ENCODE results near the gene IMMP2L. TPM values are rescaled to one million over a fixed set of nuclear protein-coding genes. Genes with fewer than 3 reads are reported as not detected.
A peak's percentile ranks its signal among the peaks of the same experiment; 100 is the strongest.

The IMMP2L gene
- total and polyA plus RNA-seq, 7 donors = 9.3 to 43.0 (median 19.2) TPM

- Histone ChIP-seq H3K36me3 (ENCODE audit: insufficient read depth in 1 of 2, low read depth in 1 of 2) (no peaks in the 10 kb centered on the region), H3K4me1 (peaks cover 2% of the 10 kb centered on the region), H3K9me3 (no peaks in the 10 kb centered on the region), H3K27ac (no peak overlapping the region), H3K4me3 (no peak overlapping the region), H3K27me3 (ENCODE audit: insufficient read depth in 3 of 3, low read length in 2 of 3) (no peaks in the 10 kb centered on the region)
- intact Hi-C loops (cut with DNase I) = no loop called here
- DNase-seq = no peak
- no peak for ATAC-seq
- WGBS, 3 donors = 94 to 100% (median 97%) methylated on average over 1 of the region's 1 CpG
- TF ChIP-seq, protein P1, sequence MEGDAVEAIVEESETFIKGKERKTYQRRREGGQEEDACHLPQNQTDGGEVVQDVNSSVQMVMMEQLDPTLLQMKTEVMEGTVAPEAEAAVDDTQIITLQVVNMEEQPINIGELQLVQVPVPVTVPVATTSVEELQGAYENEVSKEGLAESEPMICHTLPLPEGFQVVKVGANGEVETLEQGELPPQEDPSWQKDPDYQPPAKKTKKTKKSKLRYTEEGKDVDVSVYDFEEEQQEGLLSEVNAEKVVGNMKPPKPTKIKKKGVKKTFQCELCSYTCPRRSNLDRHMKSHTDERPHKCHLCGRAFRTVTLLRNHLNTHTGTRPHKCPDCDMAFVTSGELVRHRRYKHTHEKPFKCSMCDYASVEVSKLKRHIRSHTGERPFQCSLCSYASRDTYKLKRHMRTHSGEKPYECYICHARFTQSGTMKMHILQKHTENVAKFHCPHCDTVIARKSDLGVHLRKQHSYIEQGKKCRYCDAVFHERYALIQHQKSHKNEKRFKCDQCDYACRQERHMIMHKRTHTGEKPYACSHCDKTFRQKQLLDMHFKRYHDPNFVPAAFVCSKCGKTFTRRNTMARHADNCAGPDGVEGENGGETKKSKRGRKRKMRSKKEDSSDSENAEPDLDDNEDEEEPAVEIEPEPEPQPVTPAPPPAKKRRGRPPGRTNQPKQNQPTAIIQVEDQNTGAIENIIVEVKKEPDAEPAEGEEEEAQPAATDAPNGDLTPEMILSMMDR (IDR thresholded peaks at IDR 0.05) = no peak
Measured at GRCh38 chr7:111080495-111081105, 481.7 kb downstream of the IMMP2L start.

- no peak overlapping the region for H3K4me3 ChIP-seq
- H3K27ac ChIP-seq = no peak overlapping the region
- no peaks in the 10 kb centered on the region for H3K27me3 ChIP-seq (ENCODE audit: insufficient read depth in 3 of 3, low read length in 2 of 3)
- intact Hi-C loops (cut with DNase I) = no loop called here
- no peaks in the 10 kb centered on the region for H3K36me3 ChIP-seq (ENCODE audit: insufficient read depth in 1 of 2, low read depth in 1 of 2)
- 93 to 100% (median 98%) methylated on average over 2 of the region's 2 CpGs for WGBS, 3 donors
- ATAC-seq (no peak), DNase-seq (no peak)
- peaks cover 5% of the 10 kb centered on the region for H3K4me1 ChIP-seq
- TF ChIP-seq, protein P1 (IDR thresholded peaks at IDR 0.05) = no peak
- H3K9me3 ChIP-seq = no peaks in the 10 kb centered on the region
Measured at GRCh38 chr7:111077001-111077400, 485.3 kb downstream of the IMMP2L start.

- Histone ChIP-seq H3K27me3 (ENCODE audit: insufficient read depth in 3 of 3, low read length in 2 of 3) (no peaks in the 10 kb centered on the region), H3K27ac (no peak overlapping the region), H3K9me3 (no peaks in the 10 kb centered on the region), H3K36me3 (ENCODE audit: insufficient read depth in 1 of 2, low read depth in 1 of 2) (no peaks in the 10 kb centered on the region), H3K4me1 (peaks cover 5% of the 10 kb centered on the region), H3K4me3 (no peak overlapping the region)
- TF ChIP-seq, protein P1 (IDR thresholded peaks at IDR 0.05) = no peak
- DNase-seq = no peak
- no peak for ATAC-seq
- intact Hi-C loops (cut with DNase I) = no loop called here
Measured at GRCh38 chr7:111076205-111076604, 486.1 kb downstream of the IMMP2L start.

- Histone ChIP-seq H3K4me1 (peaks cover 5% of the 10 kb centered on the region), H3K27ac (no peak overlapping the region), H3K9me3 (no peaks in the 10 kb centered on the region), H3K4me3 (no peak overlapping the region), H3K36me3 (ENCODE audit: insufficient read depth in 1 of 2, low read depth in 1 of 2) (no peaks in the 10 kb centered on the region), H3K27me3 (ENCODE audit: insufficient read depth in 3 of 3, low read length in 2 of 3) (no peaks in the 10 kb centered on the region)
- TF ChIP-seq, protein P1 (IDR thresholded peaks at IDR 0.05) = no peak
- intact Hi-C loops (cut with DNase I) = no loop called here
- 56 to 61% (median 56%) methylated on average over 5 of the region's 5 CpGs for WGBS, 3 donors
- ATAC-seq (peak in 3 of 4 donors; percentile 34 to 70 (median 61)), DNase-seq (no peak)
Measured at GRCh38 chr7:111075498-111075897, 486.8 kb downstream of the IMMP2L start.

- Histone ChIP-seq H3K27ac (no peak overlapping the region), H3K27me3 (ENCODE audit: insufficient read depth in 3 of 3, low read length in 2 of 3) (no peaks in the 10 kb centered on the region), H3K4me3 (no peak overlapping the region), H3K9me3 (no peaks in the 10 kb centered on the region), H3K36me3 (ENCODE audit: insufficient read depth in 1 of 2, low read depth in 1 of 2) (no peaks in the 10 kb centered on the region), H3K4me1 (peaks cover 5% of the 10 kb centered on the region)
- ATAC-seq = no peak
- TF ChIP-seq, protein P1 (IDR thresholded peaks at IDR 0.05) = no peak
- intact Hi-C loops (cut with DNase I) = no loop called here
- WGBS, 3 donors = 73 to 79% (median 74%) methylated on average over 6 of the region's 6 CpGs
- no peak for DNase-seq
Measured at GRCh38 chr7:111074748-111075146, 487.5 kb downstream of the IMMP2L start.

All from psoas muscle (tissue), 8 donors.